Glutamatergic neuron (in vitro differentiated cells): Measurements from ENCODE around the gene SCMH1. TPM values are rescaled to one million over a fixed set of nuclear protein-coding genes. Genes with fewer than 3 reads are reported as not detected.
"Not testable (repeated sequence)": the region's sequence is repeated elsewhere in the genome, so short reads cannot be mapped to it uniquely, and the experiment has no call there.

Experiments used
- DNase-seq: peaks from one replicate; pipeline ENCODE4 v3.0.0; 2022
- H3K27ac Mint-ChIP-seq: one replicate; pipeline ENCODE4 v1.8.0; 2020; ENCODE audit warnings: mild to moderate bottlenecking, mixed read lengths, inconsistent platforms; ENCODE audit not compliant: unreplicated experiment
- H3K27me3 Mint-ChIP-seq: one replicate; pipeline ENCODE4 v1.8.0; 2020; ENCODE audit warnings: mild to moderate bottlenecking, moderate library complexity, mixed read lengths, inconsistent platforms; ENCODE audit not compliant: unreplicated experiment
- H3K36me3 Mint-ChIP-seq: one replicate; pipeline ENCODE4 v1.8.0; 2020; ENCODE audit warnings: mild to moderate bottlenecking, mixed read lengths, inconsistent platforms; ENCODE audit not compliant: unreplicated experiment
- H3K4me1 Mint-ChIP-seq: one replicate; pipeline ENCODE4 v1.8.0; 2020; ENCODE audit warnings: mild to moderate bottlenecking, low read depth, mixed read lengths, inconsistent platforms; ENCODE audit not compliant: unreplicated experiment
- H3K4me3 Mint-ChIP-seq: one replicate; pipeline ENCODE4 v1.8.0; 2020; ENCODE audit warnings: mild to moderate bottlenecking, mixed read lengths, inconsistent platforms; ENCODE audit not compliant: unreplicated experiment
- H3K9me3 Mint-ChIP-seq: one replicate; pipeline ENCODE4 v1.8.0; 2020; ENCODE audit warnings: mild to moderate bottlenecking, moderate library complexity, mixed read lengths, inconsistent platforms; ENCODE audit not compliant: unreplicated experiment
- CTCF ChIP-seq: fragments of 200-600 bp; sonication (generic); IDR thresholded peaks from one replicate; pipeline ENCODE4 v1.5.0; 2021; ENCODE audit not compliant: partially characterized antibody, unreplicated experiment
- total RNA-seq: library from RNA; stranded (reverse); fragmentation: NEBNext Ultra II Directional; extraction: Animal tissue kit (Norgen Biotek cat#: 25700); gene quantifications from one replicate; pipeline ENCODE4 v1.2.1, GENCODE V29; 2021; ENCODE audit not compliant: unreplicated experiment

The SCMH1 gene
- total RNA-seq, 1 donor from 2014 or later = 17.8 TPM

GRCh38 chr1:41199375-41199774, 42.7 kb downstream of the SCMH1 start:
- TF ChIP-seq CTCF = no peak
- Mint-ChIP-seq H3K4me1 (no peaks in the 10 kb centered on the region), H3K36me3 (peaks cover 6% of the 10 kb centered on the region), H3K27ac (no peak overlapping the region), H3K4me3 (no peak overlapping the region), H3K9me3 (peaks cover 3% of the 10 kb centered on the region), H3K27me3 (no peaks in the 10 kb centered on the region)
- DNase-seq = no peak

- H3K4me3 Mint-ChIP-seq = no peak overlapping the region
- no peak for DNase-seq
- H3K36me3 Mint-ChIP-seq = no peaks in the 10 kb centered on the region
- H3K27ac Mint-ChIP-seq = no peak overlapping the region
- peaks cover 1% of the 10 kb centered on the region for H3K27me3 Mint-ChIP-seq
- no peak for TF ChIP-seq CTCF
- H3K4me1 Mint-ChIP-seq = peaks cover 5% of the 10 kb centered on the region
- no peaks in the 10 kb centered on the region for H3K9me3 Mint-ChIP-seq
Observed at GRCh38 chr1:41192456-41193178, 49.5 kb downstream of the SCMH1 start.

GRCh38 chr1:41184446-41184845, 57.7 kb downstream of the SCMH1 start:
- no peak for DNase-seq
- Mint-ChIP-seq H3K9me3 (no peaks in the 10 kb centered on the region), H3K36me3 (no peaks in the 10 kb centered on the region), H3K4me1 (no peaks in the 10 kb centered on the region), H3K4me3 (no peak overlapping the region), H3K27ac (no peak overlapping the region), H3K27me3 (peaks cover 1% of the 10 kb centered on the region)
- TF ChIP-seq CTCF = no peak

GRCh38 chr1:41178230-41178629, 63.9 kb downstream of the SCMH1 start:
- H3K9me3 Mint-ChIP-seq = not testable (repeated sequence)

GRCh38 chr1:41175546-41175945, 66.6 kb downstream of the SCMH1 start:
- H3K27ac Mint-ChIP-seq = no peak overlapping the region

More at GRCh38 chr1:41178230-41178629, 63.9 kb downstream of the SCMH1 start:
- H3K27ac Mint-ChIP-seq, H3K27me3 Mint-ChIP-seq, DNase-seq, H3K4me3 Mint-ChIP-seq, H3K4me1 Mint-ChIP-seq: not testable (repeated sequence)
- peaks cover 15% of the 10 kb centered on the region for H3K36me3 Mint-ChIP-seq

More at GRCh38 chr1:41175546-41175945, 66.6 kb downstream of the SCMH1 start:
- no peak for TF ChIP-seq CTCF
- Mint-ChIP-seq H3K9me3 (peaks cover 7% of the 10 kb centered on the region), H3K27me3 (no peaks in the 10 kb centered on the region), H3K4me3 (no peak overlapping the region), H3K36me3 (peaks cover 15% of the 10 kb centered on the region), H3K4me1 (no peaks in the 10 kb centered on the region)
- DNase-seq = no peak
